HG02943 (cell line): ENCODE results near the gene ARIH2.
A peak's percentile ranks its signal among the peaks of the same experiment; 100 is the strongest.
"Not testable (repeated sequence)": the region's sequence is repeated elsewhere in the genome, so short reads cannot be mapped to it uniquely, and the experiment has no call there.

ENCODE experiments used
- ATAC-seq: cut with Tn5 transposase; IDR thresholded peaks from one replicate; pipeline ENCODE4 v1.9.1; 2021; ENCODE audit warnings: mild to moderate bottlenecking, low read depth, moderate library complexity; ENCODE audit not compliant: unreplicated experiment

ARIH2 gene

DNA sequence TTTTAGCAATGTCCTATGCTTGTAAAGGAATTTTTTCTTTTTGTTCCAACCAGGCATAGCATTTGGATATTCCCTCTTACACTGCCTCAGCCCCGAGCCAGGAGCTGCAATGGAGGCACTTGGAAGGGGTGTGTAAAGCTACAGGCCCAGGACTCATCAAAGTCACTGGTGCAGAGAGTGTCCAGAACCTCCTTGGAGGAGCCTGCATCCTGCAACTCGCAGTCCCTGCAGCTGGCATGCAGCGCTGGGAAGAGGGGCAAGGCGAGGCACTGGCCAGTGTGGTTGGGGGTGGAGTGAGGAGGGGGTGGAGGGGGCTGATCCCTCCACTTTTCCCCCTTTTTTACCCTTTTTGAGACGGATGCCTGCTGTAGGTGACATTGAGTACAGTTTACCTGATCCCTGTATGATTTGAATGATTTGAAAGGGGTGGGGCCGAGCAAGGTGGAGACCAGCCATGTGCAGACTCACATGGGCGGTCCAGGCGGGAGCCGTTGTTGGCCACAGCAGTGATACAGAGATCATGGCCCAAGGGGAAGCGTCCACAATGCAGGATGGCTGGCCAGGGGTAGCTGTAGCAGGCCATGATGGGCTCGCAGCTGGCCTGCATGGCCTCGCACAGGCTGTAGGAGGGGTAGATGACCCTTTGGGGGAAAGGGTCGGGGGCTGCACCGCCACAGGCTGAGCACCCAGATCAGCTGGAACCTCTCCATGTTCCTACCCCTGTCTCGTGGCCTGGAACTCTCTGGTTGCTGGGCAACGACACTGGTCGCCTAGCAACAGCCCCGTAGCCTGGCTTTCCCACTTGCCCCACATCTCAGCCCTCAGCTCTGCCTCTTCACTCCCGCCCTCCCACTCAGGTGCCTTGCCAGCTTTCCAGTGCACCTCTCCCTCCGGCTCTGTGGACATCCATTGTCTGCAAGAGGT, 79.3 kb downstream of the ARIH2 start:
- no peak for ATAC-seq

DNA sequence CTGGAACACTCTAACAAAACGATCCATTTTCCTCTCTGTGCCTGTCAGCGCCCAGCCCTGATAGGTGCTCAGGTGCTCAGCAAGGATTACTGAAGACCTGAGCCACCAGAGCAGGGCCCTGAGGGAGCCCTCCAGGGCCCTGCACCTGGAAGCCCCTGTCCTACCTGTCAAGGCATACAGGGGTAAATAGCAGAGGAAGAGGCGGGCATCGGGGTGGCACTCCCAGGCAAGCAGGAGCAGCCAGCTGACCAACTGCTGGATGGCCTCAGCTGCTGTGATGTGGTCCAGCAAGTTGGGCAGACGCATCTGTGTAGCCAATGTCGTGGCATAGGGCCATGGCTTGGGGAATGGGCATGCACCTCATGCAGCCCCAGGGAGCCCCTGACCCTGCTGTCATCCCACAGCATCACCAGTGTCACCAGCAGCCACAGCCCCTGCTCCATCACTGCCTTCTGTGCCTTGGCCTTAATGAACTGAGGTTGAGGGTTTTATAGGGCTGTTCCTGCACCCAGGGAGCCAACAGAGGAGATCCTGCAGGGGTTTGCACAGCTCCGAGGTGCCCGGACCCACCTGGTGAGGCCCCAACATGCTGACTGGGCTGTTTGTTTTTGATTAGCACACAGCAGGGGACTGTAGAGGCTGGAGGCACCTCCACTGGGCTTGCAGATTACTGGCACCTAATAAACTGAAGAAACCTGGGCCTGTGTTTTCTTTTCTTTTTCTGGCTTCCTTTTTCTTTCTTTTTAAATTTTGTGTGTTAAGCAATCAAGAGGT, 80.6 kb downstream of the ARIH2 start:
- ATAC-seq: no peak

DNA sequence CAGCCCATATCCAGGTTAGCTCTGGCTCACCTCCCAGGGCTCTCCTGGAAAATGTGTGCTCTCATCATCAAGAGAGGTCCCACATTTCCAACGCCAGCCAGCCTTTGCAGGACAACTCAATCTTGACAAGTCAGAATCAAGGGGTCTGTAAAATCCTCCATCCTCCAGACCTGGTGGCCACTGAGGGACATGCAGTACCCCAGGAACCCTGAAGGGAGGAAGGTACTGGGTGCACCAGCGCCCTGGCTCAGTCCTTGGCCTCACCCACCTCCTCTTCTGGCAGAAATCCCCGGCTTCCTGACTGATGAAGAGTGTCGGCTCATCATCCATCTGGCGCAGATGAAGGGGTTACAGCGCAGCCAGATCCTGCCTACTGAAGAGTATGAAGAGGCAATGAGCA, 82.5 kb downstream of the ARIH2 start:
- ATAC-seq: no peak

DNA sequence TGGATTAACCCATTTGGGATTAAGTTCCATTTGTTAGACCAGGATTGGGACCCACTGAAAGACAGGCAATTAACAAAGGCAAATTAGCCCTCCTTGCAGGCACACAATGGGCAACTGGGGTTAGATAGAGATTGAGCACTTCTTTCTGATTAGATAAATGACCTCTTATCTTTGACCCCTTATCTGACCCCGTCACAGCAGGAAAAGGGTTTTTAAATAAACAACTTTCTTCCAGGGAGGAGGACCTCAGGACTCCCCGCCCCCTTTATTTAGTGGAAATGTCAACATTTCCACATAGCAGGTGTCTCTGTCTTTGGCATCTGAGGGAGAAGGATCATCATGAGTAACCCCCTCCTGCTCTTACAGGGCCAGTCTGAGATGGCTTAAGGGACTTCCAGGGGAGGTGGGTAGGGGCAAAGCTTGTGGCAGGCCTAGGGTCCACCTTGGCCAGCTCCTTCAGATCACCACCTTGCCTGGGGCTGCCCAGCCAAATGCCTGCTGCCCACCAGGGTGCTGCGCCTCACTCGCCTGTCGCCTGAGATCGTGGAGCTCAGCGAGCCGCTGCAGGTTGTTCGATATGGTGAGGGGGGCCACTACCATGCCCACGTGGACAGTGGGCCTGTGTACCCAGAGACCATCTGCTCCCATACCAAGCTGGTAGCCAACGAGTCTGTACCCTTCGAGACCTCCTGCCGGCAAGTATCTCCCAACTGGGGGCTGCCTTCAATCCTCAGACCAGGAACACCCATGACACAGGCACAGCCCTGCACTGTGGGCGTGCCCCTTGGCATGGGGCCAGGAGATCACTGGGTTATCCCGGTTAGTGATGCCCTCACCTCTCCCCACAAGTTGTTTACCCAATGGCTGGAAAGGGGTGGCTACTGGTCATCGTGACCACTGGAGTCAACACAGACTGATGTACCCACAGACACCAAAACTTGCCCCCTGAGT, 86.0 kb downstream of the ARIH2 start:
- no peak for ATAC-seq

DNA sequence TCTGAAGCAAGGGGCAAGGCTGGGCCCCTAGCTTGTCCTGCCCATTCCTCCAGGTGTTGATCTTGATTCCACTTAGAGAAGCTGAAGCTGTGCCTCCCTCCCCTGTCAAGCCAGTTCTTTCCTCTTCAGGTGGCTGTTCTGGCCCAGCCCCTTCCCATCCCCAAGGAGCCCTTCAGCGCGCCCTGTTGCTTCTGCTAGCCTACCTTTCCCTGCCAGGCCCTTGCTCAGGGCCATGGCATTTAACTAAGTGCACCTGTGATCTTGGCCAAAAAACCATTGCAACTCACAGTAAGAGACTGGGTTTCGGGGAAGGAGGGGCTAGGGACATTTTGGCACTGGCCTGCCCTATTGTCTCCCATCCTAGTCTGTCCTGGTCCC, 86.7 kb downstream of the ARIH2 start:
- ATAC-seq: no peak

DNA sequence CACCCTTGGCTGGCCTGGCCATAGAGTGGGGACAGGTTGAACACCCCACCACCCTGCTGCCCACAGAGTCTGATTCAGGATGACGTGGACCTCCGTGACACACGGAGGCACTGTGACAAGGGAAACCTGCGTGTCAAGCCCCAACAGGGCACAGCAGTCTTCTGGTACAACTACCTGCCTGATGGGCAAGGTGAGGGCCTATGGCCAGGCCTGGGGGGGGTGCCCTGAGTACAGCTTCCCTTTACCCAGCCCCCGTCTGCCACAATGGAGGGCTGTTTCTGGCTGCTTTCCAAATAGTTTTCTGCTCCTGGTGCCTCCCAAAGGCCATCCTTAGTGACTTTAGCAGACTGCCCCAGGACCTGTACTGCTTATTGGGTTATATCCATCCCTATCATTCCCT, 87.4 kb downstream of the ARIH2 start:
- no peak for ATAC-seq

DNA sequence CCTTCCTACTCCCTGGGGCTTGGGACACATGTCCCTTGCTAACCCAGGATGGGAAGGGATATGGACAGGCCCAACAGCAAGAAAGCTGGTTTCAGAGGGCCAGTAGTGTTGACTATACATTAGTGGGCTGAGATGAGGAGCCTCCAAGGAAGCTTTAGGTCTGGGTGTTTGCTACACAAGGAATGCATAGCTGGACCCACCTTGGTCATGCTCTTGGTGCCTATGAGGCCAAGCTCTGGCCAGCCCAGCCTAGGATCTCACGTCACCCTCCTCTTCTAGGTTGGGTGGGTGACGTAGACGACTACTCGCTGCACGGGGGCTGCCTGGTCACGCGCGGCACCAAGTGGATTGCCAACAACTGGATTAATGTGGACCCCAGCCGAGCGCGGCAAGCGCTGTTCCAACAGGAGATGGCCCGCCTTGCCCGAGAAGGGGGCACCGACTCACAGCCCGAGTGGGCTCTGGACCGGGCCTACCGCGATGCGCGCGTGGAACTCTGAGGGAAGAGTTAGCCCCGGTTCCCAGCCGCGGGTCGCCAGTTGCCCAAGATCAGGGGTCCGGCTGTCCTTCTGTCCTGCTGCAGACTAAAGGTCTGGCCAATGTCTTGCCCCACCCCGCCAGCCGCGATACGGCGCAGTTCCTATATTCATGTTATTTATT, 87.9 kb downstream of the ARIH2 start:
- no peak for ATAC-seq

DNA sequence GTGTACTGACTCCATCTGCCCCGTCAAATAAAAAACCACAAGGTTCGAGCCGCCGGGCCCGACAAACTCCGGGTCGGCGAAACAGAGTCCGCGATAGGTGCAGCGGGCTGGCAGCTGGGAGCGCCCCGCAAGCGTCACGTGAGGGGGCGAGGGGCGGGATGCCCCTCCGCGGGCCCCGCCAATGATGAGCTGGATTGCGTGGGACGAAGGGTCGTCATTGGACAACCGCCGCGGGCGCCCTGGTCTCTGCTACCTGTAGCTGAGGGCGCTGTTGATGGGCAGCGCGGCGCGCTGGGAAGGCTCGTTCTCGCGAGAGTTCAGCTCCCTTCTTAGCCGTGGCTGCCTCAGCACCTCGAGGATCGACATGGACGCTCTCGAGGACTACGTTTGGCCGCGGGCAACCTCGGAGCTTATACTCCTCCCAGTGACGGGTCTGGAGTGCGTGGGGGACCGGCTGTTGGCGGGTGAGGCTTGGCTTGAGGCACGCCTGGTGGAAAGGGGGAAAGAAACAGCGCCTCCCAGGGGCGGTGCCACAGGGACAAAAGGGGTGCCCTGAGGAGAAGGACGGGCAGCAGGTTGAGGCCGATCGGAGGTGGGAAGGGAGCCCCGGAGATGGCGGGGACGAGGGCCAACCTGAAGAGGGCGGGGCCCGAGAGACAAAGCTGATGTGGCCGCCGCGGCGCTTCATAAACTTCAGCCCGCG, 88.6 kb downstream of the ARIH2 start, which contains the start of gene WDR6:
Gene WDR6 (plus strand): TSS at position 324 of the 703 bp plus-strand sequence. CDS start 41 bp downstream, at position 365.
- peak; percentile 82 for ATAC-seq

DNA sequence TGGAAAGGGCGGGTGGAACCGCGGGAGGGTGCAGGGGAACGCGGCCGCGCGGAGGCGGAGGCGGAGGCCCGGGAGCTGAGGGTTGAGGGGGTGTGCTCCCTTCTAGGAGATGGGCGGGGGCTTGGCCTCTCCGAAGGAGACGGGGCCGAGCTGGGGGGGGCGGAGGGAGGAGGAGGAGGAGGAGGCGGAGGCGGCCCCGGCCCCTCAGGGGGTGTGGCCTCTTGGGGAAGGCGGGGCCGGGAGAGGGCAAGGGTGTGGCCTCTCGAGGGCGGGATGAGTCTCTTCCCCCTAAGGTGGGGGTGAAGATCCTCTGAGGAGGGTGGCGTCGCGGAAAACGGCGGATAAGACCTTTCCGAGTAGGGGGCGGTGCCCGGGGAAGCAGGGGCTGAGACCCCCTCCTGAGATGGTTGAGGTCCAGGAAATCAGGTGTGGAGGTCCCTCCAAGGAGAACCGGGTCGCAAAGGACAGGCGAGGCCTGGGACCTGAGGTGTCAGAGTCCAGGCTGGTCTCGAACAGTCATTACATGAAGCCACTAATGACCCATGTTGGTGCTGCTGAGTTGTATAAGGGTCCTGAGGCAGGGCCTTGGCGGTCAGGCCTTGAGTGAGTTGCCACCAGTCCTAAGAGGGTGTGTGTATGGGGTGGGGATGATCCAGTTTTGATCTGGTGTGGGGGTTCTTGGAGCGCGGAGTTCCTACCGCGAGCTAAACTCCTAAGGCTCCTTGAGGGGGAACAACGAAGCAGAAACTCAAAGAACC, 89.3 kb downstream of the ARIH2 start:
- ATAC-seq: peak; percentile 45

DNA sequence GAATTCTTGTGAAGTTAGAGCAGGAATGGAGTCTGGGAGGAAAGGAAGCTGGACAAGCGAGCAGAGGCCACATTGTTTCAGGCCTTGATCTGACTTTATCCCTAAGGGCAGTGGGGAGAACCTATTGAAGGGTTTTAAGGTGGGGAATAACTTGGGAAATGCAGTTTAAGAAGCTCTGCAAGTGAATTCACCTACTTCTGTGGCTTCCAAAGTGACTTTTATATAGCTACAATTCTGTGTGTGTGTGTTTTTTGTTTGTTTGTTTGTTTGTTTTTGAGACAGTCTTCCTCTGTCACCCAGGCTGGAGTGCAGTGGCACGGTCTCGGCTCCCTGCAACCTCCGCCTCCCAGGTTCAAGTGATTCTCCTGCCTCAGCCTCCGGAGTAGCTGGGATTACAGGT, 90.0 kb downstream of the ARIH2 start:
- ATAC-seq: not testable (repeated sequence)

DNA sequence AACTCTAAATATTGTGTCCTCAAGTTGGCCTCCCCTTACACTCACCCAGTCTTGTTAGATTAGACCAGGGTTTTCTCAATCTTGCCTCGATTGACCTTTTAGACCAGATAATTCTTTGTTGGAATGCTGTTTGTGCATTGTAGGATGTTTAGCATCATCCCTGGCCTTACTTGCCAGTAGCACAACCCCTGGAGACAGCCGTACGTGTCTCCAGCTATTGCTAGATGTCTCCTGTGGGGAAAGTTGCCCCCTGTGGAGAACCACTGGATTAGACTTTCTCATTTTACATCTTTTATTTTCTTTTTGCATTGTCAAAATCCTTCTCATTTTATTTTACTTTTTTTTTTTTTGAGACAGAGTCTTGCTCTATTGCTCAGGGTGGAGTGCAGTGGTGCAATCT, 90.8 kb downstream of the ARIH2 start:
- no peak for ATAC-seq

DNA sequence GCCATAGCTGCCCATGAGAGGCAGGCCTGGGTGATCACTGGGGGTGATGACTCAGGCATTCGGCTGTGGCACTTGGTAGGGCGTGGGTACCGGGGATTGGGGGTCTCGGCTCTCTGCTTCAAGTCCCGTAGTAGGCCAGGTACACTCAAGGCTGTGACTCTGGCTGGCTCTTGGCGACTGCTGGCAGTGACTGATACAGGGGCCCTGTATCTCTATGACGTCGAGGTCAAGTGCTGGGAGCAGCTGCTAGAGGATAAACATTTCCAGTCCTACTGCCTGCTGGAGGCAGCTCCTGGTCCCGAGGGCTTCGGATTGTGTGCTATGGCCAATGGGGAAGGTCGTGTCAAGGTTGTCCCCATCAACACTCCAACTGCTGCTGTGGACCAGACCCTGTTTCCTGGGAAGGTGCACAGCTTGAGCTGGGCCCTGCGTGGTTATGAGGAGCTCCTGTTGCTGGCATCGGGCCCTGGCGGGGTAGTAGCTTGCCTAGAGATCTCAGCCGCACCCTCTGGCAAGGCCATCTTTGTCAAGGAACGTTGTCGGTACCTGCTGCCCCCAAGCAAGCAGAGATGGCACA, 93.9 kb downstream of the ARIH2 start:
- ATAC-seq: no peak

DNA sequence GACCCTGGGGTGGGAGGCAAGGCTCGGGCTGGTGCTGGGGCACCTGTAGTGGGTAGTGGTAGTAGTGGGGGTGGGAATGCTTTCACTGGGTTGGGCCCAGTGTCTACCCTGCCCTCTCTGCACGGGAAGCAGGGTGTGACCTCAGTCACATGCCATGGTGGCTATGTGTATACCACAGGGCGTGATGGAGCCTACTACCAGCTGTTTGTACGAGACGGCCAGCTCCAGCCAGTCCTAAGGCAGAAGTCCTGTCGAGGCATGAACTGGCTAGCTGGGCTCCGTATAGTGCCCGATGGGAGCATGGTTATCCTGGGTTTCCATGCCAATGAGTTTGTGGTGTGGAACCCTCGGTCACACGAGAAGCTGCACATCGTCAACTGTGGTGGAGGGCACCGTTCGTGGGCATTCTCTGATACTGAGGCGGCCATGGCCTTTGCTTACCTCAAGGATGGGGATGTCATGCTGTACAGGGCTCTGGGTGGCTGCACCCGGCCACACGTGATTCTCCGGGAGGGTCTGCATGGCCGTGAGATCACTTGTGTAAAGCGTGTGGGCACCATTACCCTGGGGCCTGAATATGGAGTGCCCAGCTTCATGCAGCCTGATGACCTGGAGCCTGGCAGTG, 94.6 kb downstream of the ARIH2 start:
- ATAC-seq: no peak

DNA sequence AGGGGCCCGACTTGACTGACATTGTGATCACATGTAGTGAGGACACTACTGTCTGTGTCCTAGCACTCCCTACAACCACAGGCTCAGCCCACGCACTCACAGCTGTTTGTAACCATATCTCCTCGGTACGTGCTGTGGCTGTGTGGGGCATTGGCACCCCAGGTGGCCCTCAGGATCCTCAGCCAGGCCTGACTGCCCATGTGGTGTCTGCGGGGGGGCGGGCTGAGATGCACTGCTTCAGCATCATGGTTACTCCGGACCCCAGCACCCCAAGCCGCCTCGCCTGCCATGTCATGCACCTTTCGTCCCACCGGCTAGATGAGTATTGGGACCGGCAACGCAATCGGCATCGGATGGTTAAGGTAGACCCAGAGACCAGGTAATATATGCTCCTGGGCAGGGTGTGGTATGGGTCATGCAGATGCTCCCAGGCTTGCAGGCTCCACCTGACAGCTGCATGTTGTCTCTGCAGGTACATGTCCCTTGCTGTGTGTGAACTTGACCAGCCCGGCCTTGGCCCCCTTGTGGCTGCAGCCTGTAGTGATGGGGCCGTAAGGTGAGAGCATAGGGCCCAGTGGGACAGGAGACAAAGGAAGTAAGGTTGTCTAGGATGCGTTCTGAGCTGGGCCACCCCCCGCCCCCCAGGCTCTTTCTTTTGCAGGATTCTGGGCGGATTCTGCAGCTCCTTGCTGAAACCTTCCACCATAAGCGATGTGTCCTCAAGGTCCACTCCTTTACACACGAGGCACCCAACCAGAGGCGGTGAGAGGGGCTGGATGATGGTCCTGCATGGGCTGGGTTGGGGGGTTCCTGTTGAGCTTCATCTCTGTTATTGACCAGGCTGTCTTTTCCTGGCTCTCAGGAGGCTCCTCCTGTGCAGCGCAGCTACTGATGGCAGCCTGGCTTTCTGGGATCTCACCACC, 95.4 kb downstream of the ARIH2 start:
- ATAC-seq: no peak

DNA sequence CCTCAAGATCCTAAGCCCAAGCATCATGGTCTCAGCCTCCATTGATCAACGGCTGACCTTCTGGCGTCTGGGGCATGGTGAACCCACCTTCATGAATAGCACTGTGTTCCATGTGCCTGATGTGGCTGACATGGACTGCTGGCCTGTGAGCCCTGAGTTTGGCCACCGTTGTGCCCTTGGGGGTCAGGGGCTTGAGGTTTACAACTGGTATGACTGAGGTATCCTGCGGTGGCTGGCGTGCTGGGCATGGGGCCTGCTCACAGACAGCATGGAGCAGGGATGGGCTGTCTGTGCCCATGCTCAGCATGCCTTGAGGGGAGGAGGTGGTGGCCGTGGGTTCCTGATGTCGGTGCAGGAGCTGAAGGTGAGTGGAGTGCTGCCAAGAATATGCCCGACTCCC, 96.4 kb downstream of the ARIH2 start:
- ATAC-seq: no peak

DNA sequence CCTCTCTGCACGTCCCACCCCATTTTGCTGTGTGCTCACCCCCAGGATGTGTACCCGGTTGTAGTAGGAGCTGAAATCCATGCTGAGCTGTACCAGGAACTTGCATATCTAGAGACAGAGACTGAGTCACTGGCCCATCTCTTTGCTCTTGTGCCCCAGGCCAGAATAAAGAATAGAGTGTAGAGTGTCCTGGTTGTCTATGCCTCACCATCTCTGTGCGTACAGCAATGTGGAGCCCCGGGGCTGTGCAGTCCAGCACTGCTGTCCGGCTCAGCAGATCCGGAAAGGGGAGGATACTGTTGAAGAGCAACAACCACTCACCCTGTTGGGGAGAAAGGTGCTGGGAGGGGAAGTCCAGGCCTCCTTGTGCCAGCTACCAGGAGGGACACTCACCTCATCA, 97.1 kb downstream of the ARIH2 start:
- ATAC-seq: no peak
